VCaP (cell line): ENCODE data around the gene DEAF1.
A peak's percentile ranks its signal among the peaks of the same experiment; 100 is the strongest.
"Not testable (repeated sequence)": the region's sequence is repeated elsewhere in the genome, so short reads cannot be mapped to it uniquely, and the experiment has no call there.

Experiments used
- H3K27ac ChIP-seq: fragments of 450-650 bp; 2 replicates; pipeline ENCODE4 v1.5.1; 2017
- CTCF ChIP-seq: fragments of 450-650 bp; conservative IDR thresholded peaks from 2 replicates; pipeline ENCODE4 v1.5.1; 2017; ENCODE audit warnings: mild to moderate bottlenecking, moderate library complexity

DEAF1 gene, protein sequence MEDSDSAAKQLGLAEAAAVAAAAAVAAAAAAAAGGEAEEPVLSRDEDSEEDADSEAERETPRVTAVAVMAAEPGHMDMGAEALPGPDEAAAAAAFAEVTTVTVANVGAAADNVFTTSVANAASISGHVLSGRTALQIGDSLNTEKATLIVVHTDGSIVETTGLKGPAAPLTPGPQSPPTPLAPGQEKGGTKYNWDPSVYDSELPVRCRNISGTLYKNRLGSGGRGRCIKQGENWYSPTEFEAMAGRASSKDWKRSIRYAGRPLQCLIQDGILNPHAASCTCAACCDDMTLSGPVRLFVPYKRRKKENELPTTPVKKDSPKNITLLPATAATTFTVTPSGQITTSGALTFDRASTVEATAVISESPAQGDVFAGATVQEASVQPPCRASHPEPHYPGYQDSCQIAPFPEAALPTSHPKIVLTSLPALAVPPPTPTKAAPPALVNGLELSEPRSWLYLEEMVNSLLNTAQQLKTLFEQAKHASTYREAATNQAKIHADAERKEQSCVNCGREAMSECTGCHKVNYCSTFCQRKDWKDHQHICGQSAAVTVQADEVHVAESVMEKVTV

GRCh38 chr11:694563-695287, at the start of gene DEAF1:
Gene DEAF1 (minus strand): TSS chr11:695222. CDS start chr11:695047, 175 bp downstream.
- H3K27ac ChIP-seq = peak within 1 kb of the TSS; percentile 99
- no peak for TF ChIP-seq CTCF

DNA sequence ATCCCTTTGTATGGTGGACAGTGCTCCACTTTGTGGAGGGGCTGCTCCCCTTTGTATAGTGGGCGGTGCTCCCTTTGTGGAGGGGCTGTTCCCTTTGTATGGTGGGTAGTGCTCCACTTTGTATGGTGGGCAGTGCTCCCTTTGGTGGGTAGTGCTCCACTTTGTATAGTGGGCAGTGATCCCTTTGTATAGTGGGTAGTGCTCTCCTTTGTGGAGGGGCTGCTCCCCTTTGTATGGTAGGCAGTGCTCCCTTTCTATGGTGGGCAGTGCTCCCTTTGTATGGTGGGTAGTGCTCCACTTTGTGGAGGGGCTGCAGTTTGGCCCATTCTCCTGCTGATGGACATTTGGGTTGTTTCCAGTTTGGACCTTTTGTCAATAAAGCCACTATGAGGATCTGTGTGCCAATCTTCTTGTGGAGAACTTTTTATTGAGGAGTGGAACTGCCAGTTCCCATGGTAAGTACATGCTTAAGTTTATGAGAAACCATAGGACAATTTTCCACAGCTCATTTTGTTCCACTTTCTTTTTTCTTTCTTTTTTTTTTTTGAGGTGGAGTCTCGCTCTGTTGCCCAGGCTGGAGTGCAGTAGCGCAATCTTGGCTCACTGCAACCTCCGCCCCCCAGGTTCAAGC, 47.7 kb upstream of the DEAF1 start:
- no peak for TF ChIP-seq CTCF
- H3K27ac ChIP-seq = peak overlapping the region; percentile 26; the same call in 1 of the 2 replicates

GRCh38 chr11:742156-742546, 47.1 kb upstream of the DEAF1 start:
- no peak overlapping the region for H3K27ac ChIP-seq
- no peak for TF ChIP-seq CTCF

DNA sequence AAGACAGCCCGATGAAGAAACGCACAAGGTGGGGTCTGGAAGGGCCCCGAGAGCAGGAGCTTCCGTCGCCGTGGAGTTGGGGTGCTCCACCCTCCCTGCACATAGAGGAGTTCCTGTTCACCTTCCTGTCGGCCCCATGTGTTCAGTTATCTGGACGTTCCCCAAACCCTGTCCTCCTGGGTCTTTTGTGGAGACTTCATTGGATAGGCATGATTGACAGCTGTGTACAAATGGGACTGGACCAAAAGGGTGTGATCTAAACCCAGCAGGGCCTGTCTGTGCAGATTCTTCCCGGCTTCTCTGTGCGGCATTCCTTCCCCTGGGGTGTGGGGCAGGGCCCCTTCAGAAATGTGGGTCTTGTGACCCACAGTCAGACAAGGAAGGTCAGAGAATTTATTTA, 42.9 kb upstream of the DEAF1 start:
- not testable (repeated sequence) for H3K27ac ChIP-seq

DNA sequence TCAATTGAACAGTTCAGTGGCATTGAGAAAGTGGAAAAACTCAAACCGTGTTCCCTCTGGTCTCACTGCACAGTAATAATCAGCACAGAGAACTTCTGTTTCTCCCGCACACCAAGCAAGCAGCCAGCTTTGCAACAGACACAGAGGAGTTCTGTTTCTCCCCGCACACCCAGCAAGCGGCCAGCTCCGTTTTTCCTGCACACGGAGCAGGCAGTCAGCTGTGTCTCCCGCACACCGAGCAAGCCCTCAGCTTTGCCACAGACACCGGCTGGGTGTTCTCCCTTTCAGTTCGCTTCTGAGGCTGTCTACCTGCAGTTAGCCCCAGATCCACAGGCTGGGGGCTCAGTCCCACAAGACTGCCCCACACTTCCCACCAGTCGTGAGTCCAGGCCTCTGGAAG, 42.3 kb upstream of the DEAF1 start:
- H3K27ac ChIP-seq = no peak overlapping the region
- TF ChIP-seq CTCF = no peak

GRCh38 chr11:734541-734940, 39.5 kb upstream of the DEAF1 start:
- H3K27ac ChIP-seq = not testable (repeated sequence)

DNA sequence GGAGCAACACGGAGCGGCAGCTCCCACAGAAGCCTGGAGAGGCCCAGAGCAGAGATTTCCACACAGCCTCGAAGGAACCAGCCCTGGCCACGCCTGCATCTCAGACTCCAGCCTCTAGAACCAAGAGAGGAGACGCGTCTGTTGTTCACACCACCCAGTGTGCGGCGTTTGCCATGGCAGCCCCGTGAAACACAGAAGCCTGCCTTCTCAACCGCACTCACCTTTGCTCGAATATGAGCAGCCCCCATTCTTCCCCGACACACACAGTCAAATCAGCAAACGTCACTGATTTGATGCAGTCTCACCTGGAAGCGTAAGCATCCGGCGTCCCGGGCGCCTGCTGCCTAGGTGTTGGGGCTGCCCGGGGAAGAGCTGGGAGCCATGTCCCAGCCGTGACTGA, 38.0 kb upstream of the DEAF1 start:
- H3K27ac ChIP-seq = no peak overlapping the region
- TF ChIP-seq CTCF = no peak

GRCh38 chr11:729492-730074, 34.6 kb upstream of the DEAF1 start:
- no peak overlapping the region for H3K27ac ChIP-seq
- no peak for TF ChIP-seq CTCF
